ENCODE data around the gene U2AF2.

The U2AF2 gene

GRCh38 chr19:55672418-55672817, 17.6 kb downstream of the U2AF2 start:
- no peak overlapping the region for H3K27ac ChIP-seq
- no peak for DNase-seq (ENCODE audit: low read depth, low spot score)

- DNase-seq (ENCODE audit: low read depth, low spot score): no peak
- H3K27ac ChIP-seq: no peak overlapping the region
Measured at GRCh38 chr19:55673465-55673864, 18.6 kb downstream of the U2AF2 start.

GRCh38 chr19:55673889-55674288, 19.1 kb downstream of the U2AF2 start:
- DNase-seq (ENCODE audit: low read depth, low spot score): no peak

GRCh38 chr19:55674459-55674840, 19.6 kb downstream of the U2AF2 start:
- no peak for DNase-seq (ENCODE audit: low read depth, low spot score)
- H3K27ac ChIP-seq: peak overlapping the region; percentile 94

More at GRCh38 chr19:55673889-55674288, 19.1 kb downstream of the U2AF2 start:
- H3K27ac ChIP-seq: peak overlapping the region; percentile 94

DNA sequence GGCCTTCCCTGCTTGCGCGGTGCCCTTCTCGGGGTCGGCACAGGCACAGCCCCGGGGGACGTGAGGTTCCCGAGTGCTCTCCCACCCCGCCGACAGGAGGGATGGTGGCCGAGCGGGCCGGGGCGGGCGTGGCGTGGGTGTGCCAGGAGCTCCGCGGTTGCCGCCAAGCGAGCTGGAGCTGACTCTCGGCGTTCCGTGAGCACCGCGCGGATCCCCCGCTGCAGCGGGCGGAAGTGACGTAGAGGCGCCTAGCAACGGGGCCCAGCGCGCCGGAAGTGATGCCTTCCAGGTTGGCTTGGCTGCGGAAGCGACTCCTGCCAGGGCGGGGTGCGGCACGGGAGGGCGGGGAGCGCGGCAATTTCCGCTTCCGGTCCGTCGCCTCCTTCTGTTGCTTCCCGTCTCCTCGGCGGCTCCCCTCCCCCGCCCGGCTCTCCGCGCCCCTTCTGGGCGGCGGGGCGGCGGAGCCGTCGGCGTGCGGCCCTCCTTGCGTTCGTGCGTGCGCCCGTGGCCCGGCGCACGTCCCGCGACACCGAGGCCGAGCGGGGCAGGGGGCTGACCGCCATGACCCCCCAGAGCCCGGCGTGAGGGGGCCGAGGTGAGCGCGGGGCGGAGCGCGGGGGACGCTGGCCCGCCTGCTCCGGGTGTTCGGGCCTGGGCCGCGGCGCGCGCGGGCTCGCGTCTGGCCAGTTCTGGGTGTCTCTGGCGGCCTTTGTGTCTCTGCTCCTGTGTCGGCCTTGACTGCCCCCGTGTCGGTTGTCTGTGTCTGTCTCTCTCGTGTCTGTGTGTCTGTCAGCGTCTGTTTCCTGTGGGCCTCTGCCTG, 20.2 kb downstream of the U2AF2 start, which contains the start of gene EPN1:
EPN1 (plus strand) TSS at position 386 of the 820 bp plus-strand sequence. CDS start 3,402 bp downstream, outside the sequence.
- H3K27ac ChIP-seq: peak within 1 kb of the TSS; percentile 94
- DNase-seq (ENCODE audit: low read depth, low spot score): peak; percentile 90

DNA sequence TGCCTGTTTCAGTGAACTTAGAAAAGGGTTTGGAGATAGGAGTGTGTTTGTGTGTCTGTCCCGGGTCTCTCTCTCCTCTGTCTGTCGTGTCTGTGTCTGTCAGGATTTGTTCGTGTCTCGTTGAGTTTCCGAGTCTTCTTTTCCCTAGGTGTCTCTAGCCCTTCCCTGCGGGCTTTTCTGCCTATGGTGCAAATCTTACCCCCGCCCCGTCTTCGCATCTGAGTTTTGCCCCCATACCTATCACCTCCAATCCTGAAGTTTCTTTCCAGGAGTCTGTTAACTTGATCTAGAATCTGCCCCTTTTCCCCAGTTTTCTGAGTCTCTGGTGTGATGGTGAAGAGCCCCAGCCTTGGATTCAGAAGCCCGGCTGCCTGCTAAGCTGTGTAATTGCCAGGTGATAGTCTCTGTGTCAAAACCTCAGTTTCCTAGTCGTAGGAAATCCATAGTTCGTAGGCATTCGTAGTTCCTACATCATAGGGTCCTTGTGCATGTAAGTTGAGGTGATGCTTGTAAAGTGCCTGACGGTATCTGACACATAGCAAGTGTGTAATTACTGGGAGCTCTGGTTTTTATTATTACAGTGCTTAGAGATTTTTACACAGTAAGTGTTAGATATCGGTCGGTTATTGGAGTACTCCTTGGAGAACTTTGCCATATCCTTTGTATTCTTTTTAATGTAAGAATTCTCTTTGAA, 21.0 kb downstream of the U2AF2 start:
- no peak for DNase-seq (ENCODE audit: low read depth, low spot score)
- peak overlapping the region; percentile 94 for H3K27ac ChIP-seq

- no peak for DNase-seq (ENCODE audit: low read depth, low spot score)
- H3K27ac ChIP-seq: peak overlapping the region; percentile 94
Measured at GRCh38 chr19:55676383-55676782, 21.5 kb downstream of the U2AF2 start.

- no peak for DNase-seq (ENCODE audit: low read depth, low spot score)
- peak overlapping the region; percentile 94 for H3K27ac ChIP-seq
Measured at GRCh38 chr19:55676889-55677505, 22.2 kb downstream of the U2AF2 start.

GRCh38 chr19:55677572-55678028, 22.8 kb downstream of the U2AF2 start:
- H3K27ac ChIP-seq: peak overlapping the region; percentile 94

GRCh38 chr19:55678121-55678671, 23.4 kb downstream of the U2AF2 start:
- H3K27ac ChIP-seq: peak overlapping the region; percentile 94
- DNase-seq (ENCODE audit: low read depth, low spot score): no peak

More at GRCh38 chr19:55677572-55678028, 22.8 kb downstream of the U2AF2 start:
- no peak for DNase-seq (ENCODE audit: low read depth, low spot score)

GRCh38 chr19:55679343-55680257, 24.8 kb downstream of the U2AF2 start:
- peak; percentile 46 for DNase-seq (ENCODE audit: low read depth, low spot score)
- peak overlapping the region; percentile 94 for H3K27ac ChIP-seq

GRCh38 chr19:55680339-55681130, 25.7 kb downstream of the U2AF2 start:
- H3K27ac ChIP-seq: peak overlapping the region; percentile 94
- DNase-seq (ENCODE audit: low read depth, low spot score): no peak

GRCh38 chr19:55681131-55682092, 26.6 kb downstream of the U2AF2 start:
- no peak overlapping the region for H3K27ac ChIP-seq
- DNase-seq (ENCODE audit: low read depth, low spot score): no peak

DNA sequence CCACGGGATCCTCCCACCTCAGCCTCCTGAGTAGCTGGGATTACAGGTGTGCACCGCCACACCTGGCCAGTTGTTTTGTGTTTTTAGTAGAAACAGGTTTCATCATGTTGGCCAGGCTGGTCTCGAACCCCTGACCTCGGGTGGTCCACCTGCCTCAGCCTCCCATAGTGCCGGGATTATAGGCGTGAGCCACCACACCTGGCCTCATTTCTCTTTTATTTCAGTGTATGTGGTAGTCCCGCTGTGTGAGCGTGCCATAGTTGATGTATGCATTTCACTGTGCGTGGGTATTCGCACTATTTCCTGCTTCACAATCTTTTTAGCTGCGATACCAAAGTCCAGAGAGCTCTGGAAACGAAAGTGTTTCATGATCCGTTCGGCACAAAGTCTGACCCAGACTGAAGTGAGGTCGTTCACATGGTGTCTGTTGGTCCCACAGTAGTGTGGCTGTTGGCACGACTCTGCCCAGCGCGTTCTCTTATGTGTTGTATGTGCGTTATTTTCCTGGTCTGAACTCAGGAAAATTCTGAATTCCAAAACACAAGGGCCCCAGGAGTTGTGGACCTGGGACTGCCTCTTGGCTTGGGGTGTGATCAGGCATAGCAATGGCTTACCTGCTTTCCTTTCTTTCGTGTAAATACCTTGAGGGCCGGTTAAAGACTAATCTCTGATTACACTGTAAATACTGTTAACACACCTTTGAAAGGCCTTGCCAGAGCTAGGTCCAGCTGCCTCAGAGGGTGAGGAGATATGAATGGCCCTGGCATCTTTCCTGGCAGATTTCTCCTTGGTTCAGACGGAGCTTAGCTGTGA, 28.8 kb downstream of the U2AF2 start:
- no peak overlapping the region for H3K27ac ChIP-seq
- DNase-seq (ENCODE audit: low read depth, low spot score): no peak

DNA sequence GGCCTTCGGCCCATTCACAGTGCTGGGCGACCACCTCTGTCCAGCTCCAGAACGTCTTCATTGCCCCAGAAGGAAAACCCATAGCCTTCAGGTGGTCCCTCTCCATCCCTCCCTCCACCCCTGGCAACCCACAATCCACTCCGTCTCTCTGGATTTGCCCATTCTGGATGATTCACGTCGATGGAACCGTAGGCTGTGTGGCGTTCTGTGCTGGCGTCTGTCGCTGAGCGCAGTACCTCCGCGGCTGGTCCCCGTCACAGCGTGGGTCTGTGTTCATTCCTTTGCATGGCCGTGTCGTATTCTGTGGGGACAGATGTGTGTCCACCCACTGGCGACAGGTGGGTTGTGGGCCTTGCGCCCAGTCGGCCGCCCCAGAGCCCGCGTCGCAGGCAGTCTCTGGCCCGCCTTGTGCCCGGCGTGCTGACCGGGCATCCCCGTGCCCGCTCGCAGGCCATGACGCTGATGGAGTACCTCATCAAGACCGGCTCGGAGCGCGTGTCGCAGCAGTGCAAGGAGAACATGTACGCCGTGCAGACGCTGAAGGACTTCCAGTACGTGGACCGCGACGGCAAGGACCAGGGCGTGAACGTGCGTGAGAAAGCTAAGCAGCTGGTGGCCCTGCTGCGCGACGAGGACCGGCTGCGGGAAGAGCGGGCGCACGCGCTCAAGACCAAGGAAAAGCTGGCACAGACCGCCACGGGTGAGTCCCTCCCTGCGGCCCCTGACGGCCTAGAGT, 30.3 kb downstream of the U2AF2 start:
- no peak for DNase-seq (ENCODE audit: low read depth, low spot score)
- no peak overlapping the region for H3K27ac ChIP-seq

DNA sequence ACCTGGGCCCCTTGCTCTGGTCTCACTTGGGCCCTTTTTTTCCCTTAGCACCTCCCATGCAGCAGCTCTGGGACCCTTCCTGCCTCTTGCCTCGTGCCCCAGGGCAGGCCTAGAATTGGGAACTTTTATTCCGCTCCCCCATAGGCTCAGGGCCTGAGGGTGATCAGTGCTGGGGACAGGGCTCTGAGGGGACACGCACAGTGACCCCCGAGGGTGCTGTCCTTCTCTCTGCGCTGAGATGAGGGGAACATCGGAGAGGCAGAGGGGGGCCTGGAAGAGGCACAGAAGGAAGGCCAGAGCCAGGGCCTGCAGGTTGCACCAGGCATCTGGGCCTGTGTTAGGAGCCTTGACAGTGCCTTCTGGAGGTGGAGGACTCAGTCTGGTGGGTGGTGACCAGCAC, 30.9 kb downstream of the U2AF2 start:
- no peak for DNase-seq (ENCODE audit: low read depth, low spot score)
- H3K27ac ChIP-seq: no peak overlapping the region
